ENCODE results near the gene CCHCR1. TPM values are rescaled to one million over a fixed set of nuclear protein-coding genes. Genes with fewer than 3 reads are reported as not detected.

CCHCR1 gene
- total and polyA plus RNA-seq, 9 of the 15 experiments (the other 6 are each of a cell fraction or from before 2014, with no cell fraction given), result 1.2 to 47.3 (median 32.0) TPM

GRCh38 chr6:31131595-31131994 is 26.0 kb downstream of the CCHCR1 start:
- no peak overlapping the region for H3K4me2 ChIP-seq (ENCODE audit: insufficient read depth, low read length)
- H2AFZ ChIP-seq (ENCODE audit: low read depth, low read length), result no peak overlapping the region
- H3K9ac ChIP-seq (ENCODE audit: insufficient read depth in 1 of 2, low read depth in 2 of 2, low read length in 2 of 2), result no peak overlapping the region
- H3K4me3 ChIP-seq, result no peak overlapping the region
- H3K9me3 ChIP-seq (replicated peaks; ENCODE audit: control insufficient read depth, insufficient read depth, low read depth, low read length), result no peaks in the 10 kb centered on the region
- no peaks in the 10 kb centered on the region for H3K79me2 ChIP-seq (ENCODE audit: control insufficient read depth, insufficient read depth, low read length)
- DNase-seq (ENCODE audit: extremely low read depth in 1 of 4, low spot score in 3 of 4), result no peak
- H4K20me1 ChIP-seq (replicated peaks; ENCODE audit: control insufficient read depth, insufficient read depth, low read length), result peaks cover 7% of the 10 kb centered on the region; the same call in 1 of the 2 replicates
- intact Hi-C loops (cut with micrococcal nuclease), result no loop called here
- in situ Hi-C loops (cut with MboI), result no loop called here
- peaks cover 3 to 6% of the 10 kb centered on the region in 2 experiments; a peak in 4 of 5 replicates for H3K4me1 ChIP-seq (replicated peaks in 1 of 2; ENCODE audit: control insufficient read depth in 2 of 2, insufficient read depth in 2 of 2, low read length in 2 of 2)
- no peak overlapping the region for H3K27ac ChIP-seq (ENCODE audit: extremely low read depth, low read depth, low read length)
- FAIRE-seq, result no peak
- BruUV-seq (replicated peaks), result no TSS peak
- peaks cover 20 to 53% of the 10 kb centered on the region in 2 experiments for H3K27me3 ChIP-seq (ENCODE audit: control insufficient read depth in 2 of 2, insufficient read depth in 2 of 2, low read length in 2 of 2)
- H3K9me1 ChIP-seq (ENCODE audit: control insufficient read depth, insufficient read depth, low read length), result no peaks in the 10 kb centered on the region
- CTCF ChIA-PET (ENCODE audit: low intra/inter-chr PET ratio), result interaction anchor here (0.6 kb wide), 1 partner anchor 21 kb away, joined by 3 read pairs; no protein-coding TSS in a partner anchor
- POLR2A ChIA-PET, result interaction anchor here (0.6 to 1.2 kb wide), 3 partner anchors 11 to 66 kb away, joined by 3 to 5 read pairs (median 4); partner anchors contain the start of gene TCF19
- WGBS (ENCODE audit: insufficient coverage, low coverage, missing lambda C conversion rate), result 11% methylated on average over 3 of the region's 3 CpGs
- TF ChIP-seq TARDBP (IDR thresholded peaks at IDR 0.05) (no peak), NRF1 (conservative IDR thresholded peaks at IDR 0.05 in 1 of 2, IDR thresholded peaks at IDR 0.05 in 1 of 2) (peak in 1 of 2 experiments; percentile 33; a peak in 2 of 4 replicates), SOX6 (IDR thresholded peaks at IDR 0.05) (0 out of 2 replicates have a peak, but pooled peaks have one; percentile 33)
- H3K36me3 ChIP-seq (ENCODE audit: control insufficient read depth, insufficient read depth, low read length), result no peaks in the 10 kb centered on the region
- ATAC-seq, result no peak

GRCh38 chr6:31130751-31131150 is 26.9 kb downstream of the CCHCR1 start:
- CTCF ChIA-PET (ENCODE audit: low intra/inter-chr PET ratio), result interaction anchor here (0.6 kb wide), 1 partner anchor 660 kb away, joined by 4 read pairs; no protein-coding TSS in a partner anchor
- H4K20me1 ChIP-seq (replicated peaks; ENCODE audit: control insufficient read depth, insufficient read depth, low read length), result peaks cover 11% of the 10 kb centered on the region; the same call in 1 of the 2 replicates
- H3K36me3 ChIP-seq (ENCODE audit: control insufficient read depth, insufficient read depth, low read length), result no peaks in the 10 kb centered on the region
- BruUV-seq (replicated peaks), result no TSS peak
- no peak overlapping the region for H3K4me2 ChIP-seq (ENCODE audit: insufficient read depth, low read length)
- no peak overlapping the region for H3K27ac ChIP-seq (ENCODE audit: extremely low read depth, low read depth, low read length)
- no peaks in the 10 kb centered on the region for H3K9me3 ChIP-seq (replicated peaks; ENCODE audit: control insufficient read depth, insufficient read depth, low read depth, low read length)
- POLR2A ChIA-PET, result interaction anchor here (0.8 kb wide), 1 partner anchor 16 kb away, joined by 3 read pairs; no protein-coding TSS in a partner anchor
- ATAC-seq (no peak), FAIRE-seq (no peak), DNase-seq (ENCODE audit: extremely low read depth in 1 of 4, low spot score in 3 of 4) (no peak)
- H3K9ac ChIP-seq (ENCODE audit: insufficient read depth in 1 of 2, low read depth in 2 of 2, low read length in 2 of 2), result no peak overlapping the region
- H3K4me3 ChIP-seq, result no peak overlapping the region
- peaks cover 6 to 8% of the 10 kb centered on the region in 2 experiments; a peak in 4 of 5 replicates for H3K4me1 ChIP-seq (replicated peaks in 1 of 2; ENCODE audit: control insufficient read depth in 2 of 2, insufficient read depth in 2 of 2, low read length in 2 of 2)
- in situ Hi-C loops (cut with MboI) (no loop called here), intact Hi-C loops (cut with micrococcal nuclease) (no loop called here)
- H3K79me2 ChIP-seq (ENCODE audit: control insufficient read depth, insufficient read depth, low read length), result no peaks in the 10 kb centered on the region
- H2AFZ ChIP-seq (ENCODE audit: low read depth, low read length), result no peak overlapping the region
- 3% methylated on average over 3 of the region's 3 CpGs for WGBS (ENCODE audit: insufficient coverage, low coverage, missing lambda C conversion rate)
- H3K9me1 ChIP-seq (ENCODE audit: control insufficient read depth, insufficient read depth, low read length), result no peaks in the 10 kb centered on the region
- peaks cover 19 to 57% of the 10 kb centered on the region in 2 experiments for H3K27me3 ChIP-seq (ENCODE audit: control insufficient read depth in 2 of 2, insufficient read depth in 2 of 2, low read length in 2 of 2)
- TF ChIP-seq NR4A1 (CRISPR knock-in tag; IDR thresholded peaks at IDR 0.05) (no peak), NR4A1 (tag; IDR thresholded peaks at IDR 0.05) (no peak), FOS (IDR thresholded peaks at IDR 0.05; ENCODE audit: extremely low read depth, insufficient read length) (no peak), ZNF407 (IDR thresholded peaks at IDR 0.05; ENCODE audit: low read depth) (no peak), MEF2A (IDR thresholded peaks at IDR 0.05; ENCODE audit: control insufficient read depth, low read depth, low read length) (no peak)
